H9 (cell line): ENCODE results near the gene PJA2. TPM values are rescaled to one million over a fixed set of nuclear protein-coding genes. Genes with fewer than 3 reads are reported as not detected.

Source experiments
- DNase-seq: peaks from one replicate; pipeline ENCODE4 v3.0.0-alpha.2; 2017
- H2AFZ ChIP-seq: one replicate; pipeline ENCODE4 v1.6.1; 2013; ENCODE audit warnings: mild to moderate bottlenecking, low read length, control low read depth, moderate library complexity
- H2AK5ac ChIP-seq: 2 replicates; pipeline ENCODE4 v1.6.1; 2013; ENCODE audit warnings: low read length, control low read depth, mixed read lengths; ENCODE audit not compliant: insufficient read length
- H2BK120ac ChIP-seq: one replicate; pipeline ENCODE4 v1.6.1; 2013; ENCODE audit warnings: low read depth, mild to moderate bottlenecking, low read length, control low read depth, inconsistent platforms; ENCODE audit not compliant: poor library complexity, severe bottlenecking
- H2BK12ac ChIP-seq: 2 replicates; pipeline ENCODE4 v1.6.1; 2013; ENCODE audit warnings: low read length, control low read depth, mixed read lengths, low read depth; ENCODE audit not compliant: insufficient read length
- H2BK15ac ChIP-seq: 2 replicates; pipeline ENCODE4 v1.6.1; 2013; ENCODE audit warnings: low read depth, low read length, control low read depth
- H2BK20ac ChIP-seq: one replicate; pipeline ENCODE4 v1.6.1; 2013; ENCODE audit warnings: low read depth, mild to moderate bottlenecking, low read length, control low read depth, inconsistent platforms; ENCODE audit not compliant: poor library complexity, severe bottlenecking
- H2BK5ac ChIP-seq: 2 replicates; pipeline ENCODE4 v1.6.1; 2013; ENCODE audit warnings: low read length, control low read depth, mixed read lengths; ENCODE audit not compliant: insufficient read length
- H3K14ac ChIP-seq: 2 replicates; pipeline ENCODE4 v1.6.1; 2013; ENCODE audit warnings: low read length, control low read depth; ENCODE audit not compliant: insufficient read depth
- H3K18ac ChIP-seq: 2 replicates; pipeline ENCODE4 v1.6.1; 2013; ENCODE audit warnings: low read depth, mild to moderate bottlenecking, mixed read lengths, low read length, control low read depth; ENCODE audit not compliant: insufficient read length
- H3K23ac ChIP-seq: 2 replicates; pipeline ENCODE4 v1.6.1; 2013; ENCODE audit warnings: low read length, control low read depth, mixed read lengths, low read depth; ENCODE audit not compliant: insufficient read length
- H3K23me2 ChIP-seq: 2 replicates; pipeline ENCODE4 v1.6.1; 2013; ENCODE audit warnings: low read depth, mild to moderate bottlenecking, mixed read lengths, low read length, control low read depth; ENCODE audit not compliant: insufficient read length, poor library complexity, severe bottlenecking
- H3K27ac ChIP-seq: 2 replicates; pipeline ENCODE4 v1.5.1; 2013; ENCODE audit warnings: low read length, control low read depth, mixed read lengths, low read depth; ENCODE audit not compliant: insufficient read length
- H3K27me3 ChIP-seq: 2 replicates; pipeline ENCODE4 v1.6.1; 2013; ENCODE audit warnings: low read length, control low read depth, inconsistent platforms; ENCODE audit not compliant: insufficient read depth
- H3K4ac ChIP-seq: 2 replicates; pipeline ENCODE4 v1.6.1; 2013; ENCODE audit warnings: low read depth, mild to moderate bottlenecking, control low read depth, inconsistent platforms, low read length, moderate library complexity
- H3K4me1 ChIP-seq: 2 replicates; pipeline ENCODE4 v1.6.1; 2013; ENCODE audit warnings: low read length, control low read depth, inconsistent platforms; ENCODE audit not compliant: insufficient read depth
- H3K4me2 ChIP-seq: 2 replicates; pipeline ENCODE4 v1.6.1; 2013; ENCODE audit warnings: low read length, control low read depth, mixed read lengths; ENCODE audit not compliant: insufficient read length, insufficient read depth
- H3K56ac ChIP-seq: 2 replicates; pipeline ENCODE4 v1.6.1; 2013; ENCODE audit warnings: low read depth, mild to moderate bottlenecking, mixed read lengths, low read length, control low read depth; ENCODE audit not compliant: insufficient read length
- H3K79me1 ChIP-seq: 2 replicates; pipeline ENCODE4 v1.6.1; 2013; ENCODE audit warnings: low read depth, mild to moderate bottlenecking, moderate library complexity, low read length, control low read depth, inconsistent platforms; ENCODE audit not compliant: insufficient read depth, poor library complexity, severe bottlenecking
- H3K79me2 ChIP-seq: 2 replicates; pipeline ENCODE4 v1.6.1; 2013; ENCODE audit warnings: low read length, control low read depth, inconsistent platforms; ENCODE audit not compliant: insufficient read depth
- H3K9ac ChIP-seq: 2 replicates; pipeline ENCODE4 v1.6.1; 2013; ENCODE audit warnings: low read length, control low read depth, mixed read lengths; ENCODE audit not compliant: insufficient read length; ENCODE audit errors: extremely low read depth
- H3K9me3 ChIP-seq: one replicate; pipeline ENCODE4 v1.6.1; 2013; ENCODE audit warnings: low read depth, low read length, inconsistent platforms; ENCODE audit not compliant: control insufficient read depth
- H3T11ph ChIP-seq: one replicate; pipeline ENCODE4 v1.6.1; 2013; ENCODE audit warnings: mild to moderate bottlenecking, low read length, control low read depth, inconsistent platforms
- H4K20me1 ChIP-seq: one replicate; pipeline ENCODE4 v1.6.1; 2013; ENCODE audit not compliant: control insufficient read depth, insufficient read length, insufficient read depth
- H4K5ac ChIP-seq: 2 replicates; pipeline ENCODE4 v1.6.1; 2013; ENCODE audit warnings: low read depth, mild to moderate bottlenecking, mixed read lengths, low read length, control low read depth; ENCODE audit not compliant: insufficient read length
- H4K8ac ChIP-seq: replicated peaks from 2 replicates; pipeline ENCODE4 v1.6.1; 2013; ENCODE audit warnings: low read length, control low read depth, mixed read lengths, low read depth; ENCODE audit not compliant: insufficient read length
- H4K91ac ChIP-seq: 2 replicates; pipeline ENCODE4 v1.6.1; 2013; ENCODE audit warnings: low read depth, mild to moderate bottlenecking, moderate library complexity, mixed read lengths, low read length, control low read depth; ENCODE audit not compliant: insufficient read length
- H3K27ac Mint-ChIP-seq, 3 experiments: 2 replicates in 2 of 3; 3 replicates in 1 of 3; pipeline ENCODE4 v1.8.0; 2020 to 2021; ENCODE audit warnings: mixed read lengths in 3 of 3, mild to moderate bottlenecking in 1 of 3, moderate library complexity in 1 of 3
- H3K27me3 Mint-ChIP-seq: 2 replicates; pipeline ENCODE4 v1.8.0; 2021; ENCODE audit warnings: low read depth, mild to moderate bottlenecking, moderate library complexity, mixed read lengths
- H3K36me3 Mint-ChIP-seq, 3 experiments: 2 replicates in 2 of 3; 3 replicates in 1 of 3; pipeline ENCODE4 v1.8.0; 2020 to 2021; ENCODE audit warnings: low read depth in 3 of 3, mixed read lengths in 3 of 3; ENCODE audit not compliant: insufficient read depth in 1 of 3
- H3K4me1 Mint-ChIP-seq, 2 experiments: 2 replicates each; pipeline ENCODE4 v1.8.0; 2020; ENCODE audit warnings: mixed read lengths in 2 of 2
- H3K4me3 Mint-ChIP-seq, 2 experiments: 2 replicates in 1 of 2; 3 replicates in 1 of 2; pipeline ENCODE4 v1.8.0; 2020 to 2021; ENCODE audit warnings: mild to moderate bottlenecking in 2 of 2, mixed read lengths in 2 of 2, moderate library complexity in 1 of 2
- H3K9me3 Mint-ChIP-seq, 2 experiments: 2 replicates in 1 of 2; 3 replicates in 1 of 2; pipeline ENCODE4 v1.8.0; 2020; ENCODE audit warnings: mild to moderate bottlenecking in 2 of 2, mixed read lengths in 2 of 2, moderate library complexity in 1 of 2
- CTCF ChIP-seq: fragments of 200-600 bp; sonication (generic); conservative IDR thresholded peaks from 3 replicates; pipeline ENCODE4 v1.8.0; 2021; ENCODE audit warnings: antibody characterized with exemption, mild to moderate bottlenecking
- WGBS: extraction: QIAGEN DNeasy Blood & Tissue Kit; methylation state at CpG from one replicate; pipeline ENCODE4 v1.1.7; 2013; ENCODE audit warnings: missing lambda C conversion rate, low lambda C conversion rate, mixed read lengths; ENCODE audit not compliant: insufficient read length; ENCODE audit errors: extremely low coverage; 5-methylcytosine and 5-hydroxymethylcytosine counted together
- total RNA-seq: library from RNA; stranded (reverse); gene quantifications from 2 replicates; pipeline ENCODE4 v1.2.1, GENCODE V29; 2021

PJA2 gene
- total RNA-seq, 1 experiment from 2014 or later = 41.5 TPM

DNA sequence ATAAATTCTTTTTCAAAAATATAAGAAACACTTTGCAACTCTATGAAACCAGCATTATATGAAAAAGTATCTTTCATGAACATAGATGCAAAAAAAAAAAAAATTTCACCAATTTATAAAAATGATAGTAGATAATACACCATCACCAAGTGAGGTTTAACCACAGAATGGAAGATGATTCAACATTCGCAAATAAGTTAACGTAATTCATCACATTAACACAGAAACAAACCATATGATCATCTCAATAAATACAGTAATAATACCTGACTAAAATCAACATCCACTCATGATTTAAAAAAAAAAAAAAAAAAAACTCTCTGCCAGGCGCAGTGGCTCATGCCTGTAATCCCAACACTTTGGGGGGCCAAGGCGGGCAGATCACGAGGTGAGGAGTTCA is 6.3 kb downstream of the PJA2 start:
- Histone ChIP-seq H3K9me3 (no peaks in the 10 kb centered on the region), H4K20me1 (no peaks in the 10 kb centered on the region), H3K79me1 (peaks cover 3% of the 10 kb centered on the region), H2AK5ac (no peak overlapping the region), H3K4me2 (no peak overlapping the region), H2BK120ac (no peak overlapping the region), H3K79me2 (peaks cover 27% of the 10 kb centered on the region; the same call in 1 of the 2 replicates), H4K91ac (no peak overlapping the region), H3K27me3 (no peaks in the 10 kb centered on the region), H2AFZ (no peak overlapping the region), H2BK15ac (no peak overlapping the region), H3K9ac (no peak overlapping the region), H3K14ac (no peak overlapping the region), H3K27ac (no peak overlapping the region), H2BK12ac (no peak overlapping the region), H4K8ac (no peak overlapping the region), H3K56ac (no peak overlapping the region), H3K23me2 (no peaks in the 10 kb centered on the region), H3T11ph (no peak overlapping the region), H2BK5ac (no peak overlapping the region), H3K18ac (no peak overlapping the region), H3K4me1 (no peaks in the 10 kb centered on the region), H3K4ac (no peak overlapping the region), H3K23ac (no peak overlapping the region), H4K5ac (no peak overlapping the region), H2BK20ac (no peak overlapping the region)
- no peak for DNase-seq
- Mint-ChIP-seq H3K27me3 (no peaks in the 10 kb centered on the region), H3K4me1 (peaks cover 40 to 46% of the 10 kb centered on the region in 2 experiments), H3K27ac (no peak overlapping the region), H3K9me3 (peaks cover 0 to 2% of the 10 kb centered on the region in 2 experiments; a peak in 1 of 5 replicates), H3K4me3 (no peak overlapping the region), H3K36me3 (peaks cover 0 to 5% (median 4%) of the 10 kb centered on the region in 3 experiments; a peak in 4 of 7 replicates)
- WGBS = no CpG with 5 or more reads among the region's 5 CpGs
- TF ChIP-seq CTCF = no peak
